Bone marrow (tissue), 2 donors: ENCODE results near the gene PPP1R14C.
"Not testable (repeated sequence)": the region's sequence is repeated elsewhere in the genome, so short reads cannot be mapped to it uniquely, and the experiment has no call there.

Experiments used
- DNase-seq, 2 donors: peaks; one replicate each; lab custom pipeline; 2025; lab: John Stamatoyannopoulos, UW

PPP1R14C gene

DNA sequence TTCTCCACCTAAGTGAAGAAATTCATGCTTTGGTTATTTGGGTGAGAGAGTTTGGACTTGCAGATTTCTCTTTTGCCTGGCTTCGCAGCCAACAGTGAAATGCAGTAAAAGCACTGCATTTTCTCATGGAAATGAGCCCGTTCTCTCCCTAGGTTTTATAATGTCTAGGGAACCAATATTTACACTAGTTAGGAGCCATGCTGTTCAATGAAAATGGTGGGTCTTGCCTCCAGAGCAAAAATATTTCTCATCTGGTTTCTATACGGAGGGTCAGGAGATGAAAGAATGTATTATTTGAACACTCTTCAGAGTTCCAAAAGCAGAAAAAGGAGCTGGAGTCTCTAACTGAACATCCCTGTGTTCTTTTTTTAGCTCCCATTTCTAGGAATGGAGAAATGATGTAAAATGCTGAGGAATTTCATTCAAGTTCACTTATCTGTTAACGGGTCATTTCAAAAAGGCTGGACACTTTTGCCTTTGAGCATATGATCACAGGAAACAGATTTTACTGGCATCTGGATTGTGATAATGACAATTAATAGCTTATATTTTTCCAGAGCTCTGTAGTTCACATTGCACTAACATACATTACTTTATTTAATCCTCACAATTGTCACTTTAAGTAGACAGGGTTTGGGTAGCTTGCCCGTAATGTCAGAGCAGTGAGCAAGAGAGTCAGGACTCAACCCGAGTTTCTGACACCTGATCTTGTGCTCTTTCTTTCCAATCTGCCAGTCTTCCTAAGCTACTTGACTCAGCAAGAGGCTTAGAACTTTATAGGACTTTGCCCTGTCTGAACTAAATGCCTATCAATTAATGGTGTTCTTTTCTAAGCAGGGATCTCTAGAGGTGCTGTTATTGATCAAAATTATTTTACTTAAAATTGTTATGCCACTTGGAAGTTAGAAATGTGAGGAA lies 78.0 kb downstream of the PPP1R14C start:
- DNase-seq, result no peak

DNA sequence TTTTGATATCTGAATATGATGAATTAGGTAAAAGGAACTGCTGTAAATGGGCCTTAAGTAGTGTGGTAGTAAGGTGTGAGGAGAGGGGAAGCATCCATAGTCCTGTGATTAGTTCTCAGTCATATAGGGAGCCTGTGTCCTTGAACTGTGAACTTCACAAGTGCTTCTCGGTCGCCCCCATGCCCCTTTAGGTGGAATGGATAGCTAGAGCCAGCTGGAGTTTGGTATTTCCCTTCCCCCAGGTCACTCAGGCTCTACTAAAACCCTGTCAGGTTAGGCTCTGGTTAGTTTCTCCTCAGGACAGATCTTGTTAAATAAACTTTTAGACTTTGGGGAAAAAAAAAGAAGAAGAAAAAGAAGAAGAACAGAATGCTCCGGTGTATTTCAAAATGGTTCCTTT lies 82.0 kb downstream of the PPP1R14C start:
- no peak for DNase-seq

DNA sequence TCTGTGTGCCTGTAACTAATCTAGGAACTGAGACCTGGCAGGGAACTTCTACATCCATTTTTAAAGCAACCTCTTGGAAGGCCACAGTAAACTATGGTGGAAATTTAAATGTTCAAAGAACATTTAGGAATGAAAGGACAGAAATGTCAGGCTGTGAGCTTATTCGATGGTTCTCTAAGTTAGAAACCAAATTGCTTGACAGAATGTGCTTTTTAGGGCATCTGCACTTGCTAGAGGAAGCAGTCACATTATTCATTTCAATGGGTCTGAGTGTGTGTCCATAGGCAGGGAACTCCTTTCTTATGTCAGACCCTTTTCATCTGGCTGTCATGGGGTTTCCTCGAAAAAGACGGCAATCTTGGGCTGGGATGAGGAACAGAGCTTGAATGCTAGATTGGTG lies 84.4 kb downstream of the PPP1R14C start:
- DNase-seq, result no peak

DNA sequence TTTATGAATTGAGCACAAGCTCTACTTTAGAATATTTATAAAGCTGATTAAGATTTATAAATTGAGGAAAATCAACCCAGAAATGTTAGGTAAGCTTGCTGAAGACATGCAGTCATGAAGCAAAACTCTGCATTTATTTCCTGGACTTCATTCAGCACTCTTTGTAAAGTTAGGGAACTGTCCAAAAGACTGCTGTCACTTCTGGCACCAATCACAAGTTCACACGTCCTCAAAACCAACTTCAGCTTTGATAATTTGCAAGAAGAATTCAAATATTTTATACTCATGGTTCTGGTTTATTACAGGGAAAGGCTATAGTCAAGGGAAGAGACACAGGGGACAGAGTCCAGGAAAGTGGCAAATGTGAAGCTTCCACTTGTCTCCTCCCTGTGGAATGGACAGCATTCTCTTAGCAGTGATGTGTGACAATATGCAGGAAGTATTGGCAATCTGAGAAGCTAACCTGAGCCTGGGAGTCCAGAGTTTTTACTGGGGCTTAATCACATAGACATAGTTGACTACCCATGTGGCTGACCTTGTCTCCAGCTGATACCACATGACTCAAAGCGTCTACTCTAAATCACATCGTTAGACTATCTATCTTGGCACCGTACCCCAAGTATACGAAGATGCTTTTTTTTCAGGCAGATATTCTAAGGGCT lies 85.4 kb downstream of the PPP1R14C start:
- no peak for DNase-seq

DNA sequence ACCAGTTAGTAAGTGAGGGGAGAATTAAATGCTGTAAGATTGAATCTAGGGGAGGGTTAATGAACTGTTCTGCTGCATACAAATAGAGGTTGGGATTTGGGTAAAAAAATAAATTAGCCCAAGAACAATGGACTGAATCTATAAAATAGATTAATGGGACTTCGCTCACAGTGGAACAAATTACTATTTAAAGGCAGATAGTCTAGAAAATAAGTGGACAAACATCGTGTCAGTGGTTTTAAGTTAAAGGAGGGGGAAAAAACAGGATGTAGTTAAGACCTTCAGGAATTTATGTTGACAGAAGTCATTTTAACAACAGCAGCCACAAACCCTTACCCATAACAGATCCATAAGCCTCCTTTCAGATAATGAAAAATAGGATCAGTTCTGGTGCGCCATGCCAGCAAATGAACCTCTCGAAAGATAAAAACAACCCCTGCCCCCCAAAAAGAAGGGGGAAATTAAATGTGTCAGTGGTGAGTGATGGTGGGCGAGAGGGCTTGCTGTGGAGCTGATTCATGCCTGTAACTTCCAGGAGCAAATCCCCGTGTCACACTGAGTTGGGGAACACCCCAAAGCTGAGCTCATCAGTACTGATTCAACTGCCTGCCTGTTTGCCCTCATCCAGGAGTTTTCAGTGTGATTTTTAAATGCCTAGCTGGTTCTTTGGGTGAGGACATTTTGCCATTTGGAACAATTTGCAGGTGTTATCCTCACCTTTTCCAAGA lies 86.8 kb downstream of the PPP1R14C start:
- DNase-seq, result no peak

DNA sequence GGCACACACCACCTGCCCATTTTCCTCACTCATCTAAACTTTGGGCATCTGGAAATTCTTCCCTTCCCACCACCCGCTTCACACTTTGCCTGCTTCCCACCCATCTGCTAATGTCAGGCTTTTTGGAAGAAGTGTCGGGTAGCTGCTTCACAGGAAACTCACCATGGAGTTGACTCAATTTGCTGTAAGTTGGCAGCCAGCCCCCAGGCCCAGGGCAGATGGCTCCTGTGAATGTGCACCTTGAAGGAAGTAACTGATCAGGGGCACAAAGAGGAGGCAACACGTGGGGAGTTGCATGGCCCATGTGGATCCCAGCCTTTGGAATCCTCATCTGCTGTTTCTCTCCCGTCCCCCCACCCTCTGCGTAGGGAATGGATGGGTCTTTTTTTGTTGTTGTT lies 87.3 kb downstream of the PPP1R14C start:
- DNase-seq, result no peak

DNA sequence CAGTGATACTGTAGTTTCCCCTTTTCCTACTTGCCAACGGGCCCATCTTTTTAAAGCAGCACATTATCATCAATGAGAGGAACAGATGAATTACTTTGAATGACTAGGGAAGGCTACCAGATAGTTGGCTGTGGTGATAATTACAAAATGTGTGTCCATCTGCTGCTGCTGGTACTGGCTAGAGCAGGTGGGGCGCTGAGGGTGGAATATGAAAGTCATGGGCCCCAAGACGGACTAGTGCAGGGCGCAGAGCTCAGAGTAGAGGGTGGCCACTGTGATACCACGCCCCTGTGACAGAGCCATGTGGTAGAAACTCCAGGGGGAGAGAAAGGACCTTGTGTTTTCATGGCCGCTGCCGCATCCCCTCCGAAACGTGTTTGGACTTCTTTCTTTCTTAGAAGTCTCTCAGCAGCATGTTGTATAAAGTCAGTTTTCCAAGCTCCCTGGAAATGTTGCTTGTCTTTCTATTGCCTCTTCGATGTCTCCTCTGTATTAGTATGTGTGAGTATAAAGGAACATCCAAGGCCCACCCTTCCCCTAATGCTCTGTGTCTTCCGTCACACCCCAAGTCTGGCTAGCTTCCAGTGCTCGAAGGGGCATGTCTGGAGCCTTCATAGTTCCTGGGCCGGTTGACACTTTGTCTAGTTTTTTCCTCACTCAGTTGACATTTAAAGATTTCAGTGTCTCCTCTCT lies 88.1 kb downstream of the PPP1R14C start:
- DNase-seq, result no peak

DNA sequence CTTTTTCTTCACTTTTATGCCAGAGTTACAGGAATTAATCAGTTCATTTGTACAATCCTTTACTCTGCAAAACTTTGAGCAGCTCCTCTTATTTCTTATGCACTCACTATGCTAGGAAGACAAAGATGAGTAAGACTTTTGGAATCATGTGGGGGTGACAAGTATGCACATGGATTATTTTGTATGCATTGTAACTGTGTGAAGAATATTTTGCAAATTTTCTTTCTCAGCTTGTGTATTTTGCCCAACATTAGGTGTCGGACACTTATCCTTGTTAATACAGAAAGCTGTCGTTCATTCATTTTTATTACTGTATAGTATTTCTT lies 88.6 kb downstream of the PPP1R14C start:
- DNase-seq, result no peak

DNA sequence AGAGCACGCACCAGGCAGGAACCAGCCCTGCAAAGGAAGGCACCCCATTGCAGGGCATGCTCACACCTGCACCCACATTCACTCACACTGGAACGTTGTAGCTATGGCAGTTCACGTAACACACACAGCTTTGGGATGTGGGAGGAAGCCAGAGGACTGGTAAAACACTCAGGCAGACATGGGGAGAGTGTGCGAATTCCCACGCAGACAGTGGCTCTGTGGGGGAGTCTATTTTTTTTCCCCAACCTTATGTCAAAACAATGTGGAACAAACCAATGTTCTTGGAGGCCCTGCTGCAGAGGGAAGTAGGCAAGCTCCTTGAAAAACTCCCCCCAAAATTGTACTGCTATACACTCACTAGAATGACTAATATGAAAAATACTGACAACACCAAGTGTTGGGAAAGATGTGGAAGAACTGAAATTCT lies 91.0 kb downstream of the PPP1R14C start:
- no peak for DNase-seq

DNA sequence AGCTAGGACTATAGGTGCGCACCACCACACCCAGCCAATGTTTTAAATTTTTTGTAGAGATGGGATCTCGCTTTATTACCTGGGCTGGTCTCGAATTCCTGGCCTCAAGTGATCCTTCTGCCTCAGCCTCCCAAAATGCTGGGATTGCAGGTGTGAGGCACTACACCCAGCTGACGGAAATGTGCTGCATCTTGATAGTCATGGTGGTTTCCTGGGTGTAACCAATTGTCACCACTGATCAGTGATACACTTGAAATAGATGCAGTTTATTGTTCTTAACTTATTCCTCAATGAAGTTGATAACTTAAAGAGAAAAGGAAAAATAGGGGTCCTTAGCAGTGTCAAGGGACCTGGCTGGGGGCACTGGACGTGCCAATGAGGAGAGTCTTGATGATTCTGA lies 92.4 kb downstream of the PPP1R14C start:
- no peak for DNase-seq

DNA sequence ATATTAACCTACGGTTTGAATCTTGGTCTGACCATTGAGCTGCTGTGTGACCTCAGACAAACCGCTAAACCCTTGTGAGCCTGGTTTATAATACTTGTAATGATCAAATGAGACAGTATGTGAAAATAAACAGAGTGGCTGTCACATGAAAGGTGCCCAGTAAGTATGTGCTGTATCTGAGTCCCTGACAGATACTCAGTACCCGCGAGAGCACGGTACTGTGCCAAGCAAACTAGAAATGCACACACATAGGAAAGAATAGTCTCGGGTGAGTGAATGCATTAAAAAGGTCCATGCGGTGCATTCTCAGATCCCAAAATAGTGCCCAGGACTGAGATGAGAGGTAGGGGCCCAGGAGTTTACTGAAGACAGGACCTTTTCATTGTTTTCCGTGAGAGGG lies 93.3 kb downstream of the PPP1R14C start:
- DNase-seq, result no peak

DNA sequence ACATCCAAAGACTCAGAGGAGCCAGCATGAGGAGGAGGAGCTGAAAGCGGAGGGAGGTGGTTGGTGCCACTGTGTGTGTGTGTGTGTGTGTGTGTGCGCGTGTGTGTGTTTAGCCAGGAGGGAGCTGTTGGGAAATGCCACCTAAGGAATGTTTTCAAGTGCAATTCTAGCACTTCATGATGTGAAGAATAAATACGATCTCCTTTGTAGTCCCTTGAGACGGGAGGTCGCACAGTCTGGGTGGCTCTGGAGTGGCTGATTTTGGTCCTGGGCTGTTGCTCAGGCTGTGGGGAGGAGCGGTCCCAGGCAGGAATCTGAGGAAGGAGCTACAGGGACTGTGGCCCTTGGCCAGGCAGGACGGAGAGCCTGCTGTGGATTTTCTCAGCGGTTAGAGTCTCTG lies 93.7 kb downstream of the PPP1R14C start:
- no peak for DNase-seq

DNA sequence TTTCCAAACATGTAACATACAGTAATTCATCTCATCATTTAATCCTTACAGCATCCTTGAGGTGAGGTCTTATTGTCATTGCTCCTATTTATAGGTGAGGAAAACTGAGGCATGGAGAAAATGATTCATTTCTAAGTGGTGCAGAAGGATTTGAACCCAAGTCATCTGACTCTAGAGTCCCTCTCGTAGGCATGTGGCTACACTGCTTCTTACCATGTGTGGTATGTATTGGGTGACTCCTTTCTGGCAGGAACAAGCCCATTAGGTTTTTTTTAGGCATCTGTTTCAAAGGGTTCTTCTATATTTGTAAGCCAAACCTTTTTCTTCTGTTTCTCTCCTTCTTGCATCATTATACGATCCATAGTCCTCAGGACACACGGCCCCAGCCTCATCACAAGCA lies 94.8 kb downstream of the PPP1R14C start:
- DNase-seq, result no peak

DNA sequence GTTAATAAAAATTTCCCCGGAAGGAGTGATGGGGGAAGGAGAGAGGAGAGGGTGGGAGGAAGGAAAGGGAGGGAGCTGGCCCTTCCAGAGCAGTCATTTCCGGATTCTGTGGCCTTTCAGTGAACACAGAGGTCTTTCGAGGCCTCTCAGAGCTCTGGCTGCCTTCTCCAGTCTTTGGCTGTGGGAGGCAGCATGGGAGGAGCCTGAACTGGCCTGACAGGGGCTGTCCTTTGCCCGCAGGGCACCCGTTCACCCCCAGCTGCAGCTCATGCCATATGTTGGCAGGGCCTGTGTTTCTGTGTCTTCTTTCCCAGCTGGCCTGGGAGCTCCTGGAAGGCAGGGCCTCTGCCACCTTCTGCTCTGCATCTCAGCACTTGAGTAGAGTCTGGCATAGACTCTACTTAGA lies 95.5 kb downstream of the PPP1R14C start:
- DNase-seq, result no peak

DNA sequence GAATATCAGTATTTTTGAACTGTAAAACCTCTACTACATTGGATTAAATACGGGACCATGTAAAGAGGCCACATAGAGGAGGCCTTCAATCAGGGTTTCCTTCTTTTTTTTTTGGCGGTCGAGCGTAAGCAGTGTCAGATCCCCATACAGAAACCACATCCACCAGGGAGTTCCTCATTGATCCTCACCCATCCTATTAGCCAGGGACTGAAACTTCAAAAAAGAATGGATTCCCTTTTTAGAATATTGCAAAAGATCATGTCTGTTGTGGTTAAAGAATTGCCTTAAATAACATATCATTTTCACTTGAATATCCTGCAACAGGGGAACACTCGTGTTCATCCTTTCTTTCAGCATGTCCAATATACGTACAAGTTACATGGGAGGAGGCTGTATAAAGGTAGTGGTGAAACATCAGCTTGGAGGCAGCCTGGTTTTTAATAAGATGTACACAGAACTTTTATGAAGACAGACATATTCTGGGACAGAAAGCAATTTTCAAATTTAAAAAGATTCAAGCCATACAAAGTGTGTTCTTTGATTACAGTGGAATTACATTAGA lies 96.1 kb downstream of the PPP1R14C start:
- no peak for DNase-seq

DNA sequence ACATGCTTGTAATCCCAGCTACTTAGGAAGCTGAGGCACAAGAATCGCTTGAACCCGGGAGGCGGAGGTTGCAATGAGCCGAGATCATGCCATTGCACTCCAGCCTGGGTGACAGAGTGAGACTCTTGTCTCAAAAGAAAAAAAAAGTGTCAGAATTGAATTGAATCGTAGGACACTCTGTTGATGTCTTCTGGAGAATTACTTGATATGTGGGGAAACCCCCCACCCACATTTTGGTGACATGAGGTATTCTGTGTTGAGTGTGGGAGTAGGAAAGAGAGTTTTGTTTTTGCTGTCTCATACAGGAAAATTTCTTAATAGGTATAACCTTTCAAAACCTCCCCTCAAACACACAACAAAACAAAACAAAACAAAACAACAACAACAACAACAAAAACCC lies 98.9 kb downstream of the PPP1R14C start:
- DNase-seq, result not testable (repeated sequence)

DNA sequence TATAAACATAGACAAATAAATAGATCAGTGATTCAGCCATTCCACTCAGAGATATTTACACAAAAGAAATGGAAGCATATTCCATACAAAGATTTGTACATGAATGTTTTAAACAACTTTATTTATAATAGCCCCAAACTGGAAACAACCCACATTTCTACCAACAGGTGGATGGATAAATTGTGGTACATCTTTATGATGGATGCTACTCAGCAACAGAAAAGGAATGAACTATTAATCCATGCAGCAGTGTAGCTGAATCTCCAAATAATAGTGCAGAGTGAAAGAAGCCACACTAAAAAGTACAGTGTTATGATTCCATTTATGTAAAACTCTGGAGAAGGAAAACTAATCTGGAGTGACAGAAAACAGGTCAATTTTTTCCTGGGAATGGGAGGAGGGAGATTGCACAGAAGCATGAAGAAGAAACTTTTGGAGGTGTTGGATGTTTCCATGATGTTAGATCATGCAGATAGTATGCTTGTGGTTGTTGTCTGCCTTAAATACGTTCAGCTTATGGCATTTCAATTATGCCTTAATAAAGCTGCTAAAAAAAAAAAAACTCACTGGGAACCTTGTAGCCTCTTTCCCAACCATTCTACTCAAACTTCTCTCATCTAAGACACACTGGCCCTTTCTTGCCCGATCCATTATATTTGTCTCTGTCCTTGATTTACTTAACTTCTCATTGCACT lies 100.9 kb downstream of the PPP1R14C start:
- no peak for DNase-seq

DNA sequence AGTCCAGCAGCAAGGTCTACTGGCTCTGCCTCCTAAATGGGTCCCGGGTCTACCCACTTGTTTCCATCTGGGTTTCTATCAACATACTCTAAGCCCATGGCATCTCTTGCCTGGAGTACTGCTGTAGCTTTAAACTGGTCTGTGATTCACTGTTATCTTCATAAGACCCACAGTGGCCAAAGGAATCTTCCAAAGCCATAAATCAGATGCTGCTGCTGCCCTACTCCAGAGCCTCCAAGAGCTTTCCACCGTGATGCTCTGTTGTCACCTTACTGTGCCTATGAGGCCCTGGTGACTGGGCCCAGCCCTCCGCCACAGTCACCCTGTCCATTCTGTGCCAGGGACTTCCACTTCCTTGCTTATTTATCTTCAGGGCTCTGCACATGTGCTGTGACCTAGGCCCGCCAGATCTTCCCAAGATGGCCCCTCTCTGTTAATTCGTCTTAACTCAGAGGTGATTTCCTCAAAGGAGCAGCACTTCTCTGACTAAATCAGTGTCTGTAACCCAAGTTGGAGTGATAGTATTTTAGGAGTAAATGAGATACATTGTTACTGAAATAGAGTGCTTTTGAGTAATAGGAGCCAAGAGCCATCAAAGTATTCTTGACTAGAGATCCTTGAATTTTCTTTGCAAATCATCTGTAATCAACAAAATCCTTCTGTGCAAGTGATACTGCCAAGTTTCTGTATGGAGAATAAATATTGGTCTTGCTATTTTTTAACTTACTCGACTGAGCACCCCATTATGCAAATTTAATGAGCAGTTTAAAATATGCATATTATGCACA lies 102.5 kb downstream of the PPP1R14C start:
- no peak for DNase-seq

DNA sequence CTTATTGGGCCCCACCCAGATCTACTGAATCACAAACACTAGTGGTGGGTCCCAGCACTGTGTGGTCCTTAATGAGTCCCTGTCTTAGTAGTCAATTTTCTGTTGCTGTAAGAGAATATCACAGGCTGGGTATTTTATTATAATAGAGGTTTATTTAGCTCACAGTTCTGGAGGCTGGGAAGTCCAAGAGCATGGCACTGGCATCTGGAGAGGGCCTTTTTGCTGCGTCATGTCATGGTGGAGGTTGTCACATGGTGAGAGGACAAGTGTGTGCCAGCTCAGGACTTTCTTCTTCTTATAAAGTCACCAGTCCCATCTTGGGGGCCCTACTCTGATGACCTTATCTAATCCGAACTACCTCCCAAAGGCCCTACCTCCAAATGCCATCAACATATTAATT lies 105.0 kb downstream of the PPP1R14C start:
- no peak for DNase-seq

DNA sequence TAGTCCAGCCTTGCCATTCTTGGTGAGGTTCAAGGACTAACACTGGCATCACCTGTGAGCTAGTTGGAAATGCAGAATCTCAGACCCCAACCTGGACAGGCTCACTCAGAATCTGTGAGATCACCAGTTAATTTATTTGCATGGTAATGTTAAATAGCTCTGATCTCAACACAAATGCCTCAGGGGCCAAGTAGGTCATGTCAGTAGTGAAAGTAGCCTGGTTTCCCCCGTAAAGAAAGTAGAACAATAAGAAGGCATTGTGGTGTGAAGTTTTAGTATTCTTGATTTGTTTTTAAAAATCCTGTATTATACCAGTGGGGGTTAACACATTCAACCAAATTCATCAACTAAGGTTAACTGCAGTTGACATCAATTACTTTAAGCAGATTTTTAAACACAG lies 105.5 kb downstream of the PPP1R14C start:
- DNase-seq, result no peak

DNA sequence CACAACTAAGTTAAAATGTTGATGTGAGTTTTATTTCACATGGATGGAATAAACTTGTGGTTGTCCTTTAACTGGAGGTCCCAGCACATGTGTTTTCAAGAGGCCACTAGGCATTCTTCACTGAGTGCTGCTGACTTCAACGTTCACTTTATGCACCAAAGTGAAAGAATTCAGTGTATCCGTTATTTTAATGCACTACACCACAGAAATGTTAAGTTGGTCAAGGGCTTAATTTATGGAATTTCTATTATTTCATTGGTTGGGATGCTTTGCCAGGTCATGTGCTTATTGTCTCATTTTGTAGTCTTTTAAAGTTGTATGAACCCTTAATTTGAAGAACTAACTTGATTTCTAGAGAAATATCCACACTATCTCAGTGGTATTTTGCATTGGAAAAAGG lies 106.4 kb downstream of the PPP1R14C start:
- DNase-seq, result no peak
